Left lung (tissue), 10 donors: ENCODE data around the gene CD70. TPM values are rescaled to one million over a fixed set of nuclear protein-coding genes. Genes with fewer than 3 reads are reported as not detected.
"Not testable (repeated sequence)": the region's sequence is repeated elsewhere in the genome, so short reads cannot be mapped to it uniquely, and the experiment has no call there.

Source experiments
- ATAC-seq: fragments of 200-7000 bp; cut with Tn5 transposase; one replicate; pipeline ENCODE4 v1.9.1; 2020; ENCODE audit warnings: moderate library complexity
- DNase-seq, 4 donors: peaks; one replicate each; pipeline ENCODE4 v3.0.0-alpha.2; 2013 to 2020
- H3K27ac ChIP-seq, 2 donors: fragments of 200-600 bp; sonication (generic) in 1 of 2; one replicate each; pipeline versions ENCODE4 v1.5.0 to v1.8.0; 2020 to 2021
- H3K27me3 ChIP-seq, 2 donors: fragments of 200-600 bp; sonication (generic) in 1 of 2; one replicate each; pipeline versions ENCODE4 v1.5.0 to v1.8.0; 2020 to 2021
- H3K36me3 ChIP-seq, 2 donors: fragments of 200-600 bp; sonication (generic) in 1 of 2; one replicate each; pipeline versions ENCODE4 v1.5.0 to v1.8.0; 2020 to 2021
- H3K4me1 ChIP-seq, 2 donors: fragments of 200-600 bp; one replicate each; pipeline ENCODE4 v1.8.0; 2021
- H3K4me3 ChIP-seq, 2 donors: fragments of 200-600 bp; sonication (generic) in 1 of 2; one replicate each; pipeline versions ENCODE4 v1.5.0 to v1.8.0; 2020 to 2021; ENCODE audit warnings: mild to moderate bottlenecking in 1 of 2
- H3K9me3 ChIP-seq, 2 donors: fragments of 200-600 bp; sonication (generic) in 1 of 2; one replicate each; pipeline versions ENCODE4 v1.5.0 to v1.8.0; 2020 to 2021
- CTCF ChIP-seq, 2 donors: fragments of 200-600 bp; sonication (generic) in 1 of 2; IDR thresholded peaks; one replicate each; pipeline versions ENCODE4 v1.5.0 to v1.8.0; 2021; ENCODE audit warnings: antibody characterized with exemption in 2 of 2
- intact Hi-C, 2 donors: fragments of 100-400 bp; cut with DNase I; formaldehyde crosslinking; loops; one replicate each; pipeline versions ENCODE4 v1.11.2 to v1.14.2; 2022
- polyA plus RNA-seq, 6 donors: library from polyadenylated mRNA; unstranded; fragments of 120-200 nt; gene quantifications; one replicate each; pipeline ENCODE4 v1.2.1, GENCODE V29; 2013; ENCODE audit not compliant: insufficient read length in 6 of 6
- total RNA-seq, 2 donors: library from RNA; stranded (reverse); fragmentation: NEBNext Ultra II Directional; extraction: Animal tissue kit (Norgen Biotek cat#: 25700); gene quantifications; one replicate each; pipeline ENCODE4 v1.2.1, GENCODE V29; 2021
- donor health status: DM: no; HTN: yes; CAD: no.
- donor health status: DM: no; HTN: no; CAD: no.

Gene CD70
- total and polyA plus RNA-seq, 8 donors: 0.22 to 0.53 (median 0.39) TPM; not detected in 4

GRCh38 chr19:6599866-6600454, 9.0 kb upstream of the CD70 start:
- H3K27ac ChIP-seq: no peak overlapping the region
- H3K36me3 ChIP-seq: no peaks in the 10 kb centered on the region
- no peaks in the 10 kb centered on the region for H3K9me3 ChIP-seq
- ATAC-seq (no peak), DNase-seq (no peak)
- intact Hi-C loops: no loop called here
- H3K4me1 ChIP-seq: no peaks in the 10 kb centered on the region
- H3K4me3 ChIP-seq: no peak overlapping the region
- peaks cover 0 to 6% of the 10 kb centered on the region in 2 donors for H3K27me3 ChIP-seq
- TF ChIP-seq CTCF (IDR thresholded peaks at IDR 0.05): no peak

- H3K27me3 ChIP-seq: peaks cover 0 to 22% of the 10 kb centered on the region in 2 donors
- H3K4me1 ChIP-seq, H3K36me3 ChIP-seq, ATAC-seq, H3K27ac ChIP-seq, intact Hi-C loops, DNase-seq, H3K4me3 ChIP-seq, H3K9me3 ChIP-seq: not testable (repeated sequence)
Measured at GRCh38 chr19:6598254-6598892, 7.4 kb upstream of the CD70 start.

GRCh38 chr19:6597471-6598253, 6.7 kb upstream of the CD70 start:
- H3K4me3 ChIP-seq, H3K36me3 ChIP-seq, H3K9me3 ChIP-seq, DNase-seq, H3K4me1 ChIP-seq, intact Hi-C loops, ATAC-seq, H3K27ac ChIP-seq: not testable (repeated sequence)
- peaks cover 0 to 29% of the 10 kb centered on the region in 2 donors for H3K27me3 ChIP-seq

- Histone ChIP-seq H3K9me3 (no peaks in the 10 kb centered on the region), H3K4me3 (no peak overlapping the region), H3K27me3 (peaks cover 9 to 39% of the 10 kb centered on the region in 2 donors), H3K4me1 (no peaks in the 10 kb centered on the region), H3K36me3 (no peaks in the 10 kb centered on the region), H3K27ac (no peak overlapping the region)
- intact Hi-C loops: no loop called here
- no peak for DNase-seq
- no peak for ATAC-seq
- TF ChIP-seq CTCF (IDR thresholded peaks at IDR 0.05): no peak
Measured at GRCh38 chr19:6596621-6597020, 5.7 kb upstream of the CD70 start.

GRCh38 chr19:6593651-6594416, 2.9 kb upstream of the CD70 start:
- H3K4me3 ChIP-seq: no peak overlapping the region
- no peak for TF ChIP-seq CTCF (IDR thresholded peaks at IDR 0.05)
- no peak for DNase-seq
- peaks cover 0 to 14% of the 10 kb centered on the region in 2 donors for H3K4me1 ChIP-seq
- H3K27ac ChIP-seq: no peak overlapping the region
- intact Hi-C loops: no loop called here
- peaks cover 36 to 67% of the 10 kb centered on the region in 2 donors for H3K27me3 ChIP-seq
- ATAC-seq: no peak
- H3K9me3 ChIP-seq: no peaks in the 10 kb centered on the region
- H3K36me3 ChIP-seq: no peaks in the 10 kb centered on the region
